NCI-H128 (cell line): ENCODE results near the gene ATP2B3.

Source experiments
- DNase-seq: peaks from one replicate; lab custom pipeline; 2025; ENCODE audit not compliant: unreplicated experiment; lab: John Stamatoyannopoulos, UW

Gene ATP2B3

GRCh38 chrX:153564047-153564606 is 46.7 kb downstream of the ATP2B3 start:
- DNase-seq, result no peak

GRCh38 chrX:153565996-153566580 is 48.6 kb downstream of the ATP2B3 start:
- no peak for DNase-seq

GRCh38 chrX:153568451-153569011 is 51.1 kb downstream of the ATP2B3 start:
- no peak for DNase-seq

GRCh38 chrX:153569475-153569874 is 52.0 kb downstream of the ATP2B3 start:
- no peak for DNase-seq

- DNase-seq, result no peak
Observed at GRCh38 chrX:153571534-153571908, 54.1 kb downstream of the ATP2B3 start.

GRCh38 chrX:153572601-153573000 is 55.2 kb downstream of the ATP2B3 start:
- no peak for DNase-seq

GRCh38 chrX:153573984-153574383 is 56.5 kb downstream of the ATP2B3 start:
- no peak for DNase-seq

GRCh38 chrX:153576239-153576870 is 58.9 kb downstream of the ATP2B3 start:
- no peak for DNase-seq

- DNase-seq, result no peak
Observed at GRCh38 chrX:153576961-153577360, 59.5 kb downstream of the ATP2B3 start.

- no peak for DNase-seq
Observed at GRCh38 chrX:153578200-153578835, 60.9 kb downstream of the ATP2B3 start.

GRCh38 chrX:153578889-153579288 is 61.4 kb downstream of the ATP2B3 start:
- no peak for DNase-seq

- no peak for DNase-seq
Observed at GRCh38 chrX:153580700-153581386, 63.4 kb downstream of the ATP2B3 start.

GRCh38 chrX:153582896-153583295 is 65.5 kb downstream of the ATP2B3 start:
- DNase-seq, result no peak

GRCh38 chrX:153583433-153583832 is 66.0 kb downstream of the ATP2B3 start:
- DNase-seq, result no peak

GRCh38 chrX:153585827-153586226 is 68.4 kb downstream of the ATP2B3 start:
- no peak for DNase-seq

GRCh38 chrX:153587342-153587741 is 69.9 kb downstream of the ATP2B3 start:
- DNase-seq, result no peak

- no peak for DNase-seq
Observed at GRCh38 chrX:153588021-153588781, 70.8 kb downstream of the ATP2B3 start.

- DNase-seq, result no peak
Observed at GRCh38 chrX:153588782-153589446, 71.5 kb downstream of the ATP2B3 start.

- DNase-seq, result no peak
Observed at GRCh38 chrX:153590961-153591956, 73.8 kb downstream of the ATP2B3 start.
